VCaP (cell line): ENCODE measurements around the gene TNFSF11.

Experiments
- H3K27ac ChIP-seq: fragments of 450-650 bp; 2 replicates; pipeline ENCODE4 v1.5.1; 2017
- CTCF ChIP-seq: fragments of 450-650 bp; conservative IDR thresholded peaks from 2 replicates; pipeline ENCODE4 v1.5.1; 2017; ENCODE audit warnings: mild to moderate bottlenecking, moderate library complexity

The TNFSF11 gene

GRCh38 chr13:42581427-42581826 is 7.5 kb downstream of the TNFSF11 start:
- no peak overlapping the region for H3K27ac ChIP-seq

GRCh38 chr13:42591602-42592001 is 17.6 kb downstream of the TNFSF11 start:
- no peak overlapping the region for H3K27ac ChIP-seq
- no peak for TF ChIP-seq CTCF

More at GRCh38 chr13:42581427-42581826, 7.5 kb downstream of the TNFSF11 start:
- TF ChIP-seq CTCF = no peak

- no peak for TF ChIP-seq CTCF
- H3K27ac ChIP-seq = no peak overlapping the region
These were observed 19.3 kb downstream of the TNFSF11 start for GRCh38 chr13:42592915-42593900.

GRCh38 chr13:42594481-42595252 is 20.7 kb downstream of the TNFSF11 start:
- H3K27ac ChIP-seq = no peak overlapping the region
- peak; percentile 86 for TF ChIP-seq CTCF

GRCh38 chr13:42595253-42595571 is 21.3 kb downstream of the TNFSF11 start:
- no peak overlapping the region for H3K27ac ChIP-seq
- TF ChIP-seq CTCF = peak; percentile 56

GRCh38 chr13:42597505-42597904 is 23.6 kb downstream of the TNFSF11 start:
- H3K27ac ChIP-seq = no peak overlapping the region
- no peak for TF ChIP-seq CTCF

GRCh38 chr13:42600943-42601342 is 27.0 kb downstream of the TNFSF11 start:
- no peak overlapping the region for H3K27ac ChIP-seq
- no peak for TF ChIP-seq CTCF
